Memory B cell (primary cell): ENCODE data around the gene ZBTB16.

Experiments used
- ATAC-seq: fragments of 150-1000 bp; cut with Tn5 transposase; 2 replicates; pipeline ENCODE4 v1.10.0; 2021; ENCODE audit warnings: low read depth, mild to moderate bottlenecking, moderate library complexity
- DNase-seq, 2 donors: peaks; one replicate each; pipeline ENCODE4 v3.0.0; 2022; ENCODE audit warnings: low spot score in 2 of 2
- H3K27ac Mint-ChIP-seq: one replicate; pipeline ENCODE4 v1.8.0; 2022; ENCODE audit warnings: mild to moderate bottlenecking, moderate library complexity, mixed read lengths
- H3K27me3 Mint-ChIP-seq: one replicate; pipeline ENCODE4 v1.8.0; 2022; ENCODE audit warnings: mixed read lengths
- H3K36me3 Mint-ChIP-seq: one replicate; pipeline ENCODE4 v1.8.0; 2022; ENCODE audit warnings: mild to moderate bottlenecking, mixed read lengths
- H3K4me1 Mint-ChIP-seq: one replicate; pipeline ENCODE4 v1.8.0; 2022; ENCODE audit warnings: mixed read lengths
- H3K4me3 Mint-ChIP-seq: one replicate; pipeline ENCODE4 v1.8.0; 2022; ENCODE audit warnings: mild to moderate bottlenecking, moderate library complexity, mixed read lengths
- H3K9me3 Mint-ChIP-seq: one replicate; pipeline ENCODE4 v1.8.0; 2022; ENCODE audit warnings: mixed read lengths

ZBTB16 gene

DNA sequence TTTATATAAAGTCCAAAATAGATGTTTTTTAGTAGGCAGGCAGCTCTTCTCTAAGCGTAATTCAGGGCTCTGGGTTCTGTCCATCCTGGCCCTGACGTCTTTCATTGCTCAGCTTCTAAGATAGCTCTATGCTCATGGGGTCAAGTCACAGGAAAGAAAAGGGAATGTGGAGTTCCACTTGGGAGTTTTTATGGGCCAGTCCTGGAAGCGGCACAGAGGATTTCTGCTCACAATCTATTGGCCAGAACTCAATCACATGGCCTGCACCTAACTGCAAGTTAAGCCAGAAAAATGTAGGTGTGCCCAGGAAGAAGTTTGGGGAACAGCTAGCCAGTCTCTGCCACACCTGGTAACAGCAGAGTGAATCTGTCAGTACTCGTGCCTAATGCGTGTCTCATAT lies 7.4 kb upstream of the ZBTB16 start:
- Mint-ChIP-seq H3K4me1 (no peaks in the 10 kb centered on the region), H3K27me3 (peaks cover 6% of the 10 kb centered on the region), H3K4me3 (no peak overlapping the region), H3K9me3 (no peaks in the 10 kb centered on the region), H3K36me3 (no peaks in the 10 kb centered on the region), H3K27ac (no peak overlapping the region)
- ATAC-seq (no peak), DNase-seq (no peak)

DNA sequence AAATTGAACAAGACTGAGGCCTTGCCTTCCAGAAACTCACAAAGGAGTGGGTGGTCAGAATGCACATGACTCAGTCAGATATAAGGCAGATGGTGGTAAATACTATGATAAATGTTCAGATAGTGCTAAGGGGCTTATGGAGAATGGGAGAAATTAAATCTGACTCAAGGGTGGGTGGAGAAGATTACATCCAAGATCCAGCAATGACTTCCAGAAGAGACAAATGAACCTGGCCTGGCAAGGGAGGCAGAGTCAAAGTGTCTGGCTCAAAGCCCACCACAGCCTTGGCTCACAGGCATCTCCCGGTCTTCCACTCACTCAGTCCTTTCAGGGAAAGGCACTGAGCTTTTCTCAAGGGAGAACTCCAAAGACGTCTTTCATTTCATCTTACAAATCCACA lies 6.1 kb upstream of the ZBTB16 start:
- Mint-ChIP-seq H3K4me1 (no peaks in the 10 kb centered on the region), H3K36me3 (no peaks in the 10 kb centered on the region), H3K9me3 (no peaks in the 10 kb centered on the region), H3K27ac (no peak overlapping the region), H3K27me3 (peaks cover 9% of the 10 kb centered on the region), H3K4me3 (no peak overlapping the region)
- no peak for DNase-seq
- ATAC-seq = no peak

DNA sequence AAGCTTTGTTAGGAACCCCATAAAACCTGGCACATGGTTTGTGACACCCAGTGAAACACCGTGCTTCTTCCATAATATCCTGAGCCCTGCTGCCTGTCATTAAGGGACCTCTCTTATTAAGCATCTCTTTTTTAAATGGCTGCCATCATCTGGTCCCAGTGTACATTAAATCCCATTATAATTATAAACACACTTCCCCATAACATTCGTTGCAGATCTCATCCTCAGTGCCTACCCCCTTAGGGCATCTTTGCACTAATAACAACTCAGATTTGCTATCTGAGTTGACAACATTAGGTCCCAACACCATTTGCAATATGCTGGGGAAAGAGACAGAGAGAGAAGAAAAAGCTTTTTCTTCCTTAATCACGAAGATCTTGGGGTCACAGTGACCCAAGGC lies 4.7 kb upstream of the ZBTB16 start:
- Mint-ChIP-seq H3K36me3 (no peaks in the 10 kb centered on the region), H3K4me1 (peaks cover 6% of the 10 kb centered on the region), H3K27ac (no peak overlapping the region), H3K9me3 (no peaks in the 10 kb centered on the region), H3K27me3 (peaks cover 14% of the 10 kb centered on the region), H3K4me3 (no peak overlapping the region)
- DNase-seq (no peak), ATAC-seq (no peak)

DNA sequence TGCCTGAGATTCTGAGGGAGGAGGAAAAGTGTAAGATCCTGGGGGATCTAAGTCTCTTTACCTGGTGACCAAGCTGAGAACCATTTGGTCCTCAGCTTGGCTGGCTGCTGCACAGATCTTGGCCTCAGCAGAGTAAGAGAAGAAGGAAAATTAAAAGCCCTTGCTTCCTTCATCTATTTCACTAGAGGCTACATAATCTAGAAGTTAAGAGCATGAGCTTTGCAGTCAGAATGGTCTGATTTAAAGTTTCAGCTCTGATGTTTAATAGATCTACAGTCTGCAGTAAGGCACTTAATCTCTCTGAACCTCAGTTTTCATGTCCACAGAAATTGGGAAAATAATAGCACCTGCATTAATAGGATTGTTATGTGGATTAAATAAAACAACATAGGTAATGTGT lies 3.1 kb upstream of the ZBTB16 start:
- Mint-ChIP-seq H3K27me3 (peaks cover 16% of the 10 kb centered on the region), H3K27ac (no peak overlapping the region), H3K4me3 (no peak overlapping the region), H3K36me3 (no peaks in the 10 kb centered on the region), H3K4me1 (peaks cover 9% of the 10 kb centered on the region), H3K9me3 (no peaks in the 10 kb centered on the region)
- ATAC-seq (no peak), DNase-seq (no peak)

DNA sequence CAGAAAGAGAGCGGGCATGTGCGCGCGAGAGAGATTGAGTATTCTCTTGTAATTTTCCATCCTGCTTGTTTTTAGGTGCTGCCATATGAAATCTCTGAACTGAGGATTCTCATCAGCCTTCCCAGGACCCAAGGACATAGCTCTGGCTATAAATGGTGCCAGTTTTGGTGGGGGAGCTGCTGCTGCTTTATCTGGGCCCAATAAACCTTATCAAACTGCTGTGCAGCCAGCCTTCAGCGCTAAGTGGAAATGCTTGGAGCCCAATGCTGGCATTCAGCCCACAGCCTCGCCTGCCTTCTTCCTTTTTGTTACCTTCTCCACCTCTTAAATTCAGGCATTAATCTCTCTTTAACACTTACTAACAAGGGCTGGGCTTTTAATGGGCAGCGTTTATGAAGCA lies 2.4 kb upstream of the ZBTB16 start:
- Mint-ChIP-seq H3K9me3 (no peaks in the 10 kb centered on the region), H3K4me3 (no peak overlapping the region), H3K27ac (no peak overlapping the region), H3K27me3 (peaks cover 15% of the 10 kb centered on the region), H3K4me1 (peaks cover 9% of the 10 kb centered on the region), H3K36me3 (no peaks in the 10 kb centered on the region)
- no peak for ATAC-seq
- no peak for DNase-seq

DNA sequence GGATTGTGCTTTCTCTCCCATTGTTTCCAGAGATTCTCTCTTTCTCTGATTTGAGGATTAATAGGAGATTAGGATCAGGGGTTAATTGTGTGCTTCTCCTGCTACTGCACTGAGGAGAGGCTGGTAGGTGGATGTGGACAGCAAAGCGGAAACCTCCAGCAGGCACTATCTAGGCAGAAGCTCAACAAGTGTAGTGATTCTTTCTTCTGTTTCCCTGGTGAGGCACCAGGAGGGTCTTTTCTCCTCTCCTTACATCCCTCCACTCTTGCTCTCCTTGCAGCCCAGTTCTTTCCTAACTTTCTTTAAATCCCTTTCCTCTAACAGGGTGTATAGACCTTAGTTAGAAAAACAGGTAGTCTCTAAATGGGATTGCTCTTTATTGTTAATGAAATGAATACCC lies 1.9 kb upstream of the ZBTB16 start:
- no peaks in the 10 kb centered on the region for H3K9me3 Mint-ChIP-seq
- no peak overlapping the region for H3K4me3 Mint-ChIP-seq
- peaks cover 14% of the 10 kb centered on the region for H3K27me3 Mint-ChIP-seq
- no peak overlapping the region for H3K27ac Mint-ChIP-seq
- no peak for ATAC-seq
- H3K36me3 Mint-ChIP-seq = no peaks in the 10 kb centered on the region
- DNase-seq = no peak
- H3K4me1 Mint-ChIP-seq = peaks cover 9% of the 10 kb centered on the region

DNA sequence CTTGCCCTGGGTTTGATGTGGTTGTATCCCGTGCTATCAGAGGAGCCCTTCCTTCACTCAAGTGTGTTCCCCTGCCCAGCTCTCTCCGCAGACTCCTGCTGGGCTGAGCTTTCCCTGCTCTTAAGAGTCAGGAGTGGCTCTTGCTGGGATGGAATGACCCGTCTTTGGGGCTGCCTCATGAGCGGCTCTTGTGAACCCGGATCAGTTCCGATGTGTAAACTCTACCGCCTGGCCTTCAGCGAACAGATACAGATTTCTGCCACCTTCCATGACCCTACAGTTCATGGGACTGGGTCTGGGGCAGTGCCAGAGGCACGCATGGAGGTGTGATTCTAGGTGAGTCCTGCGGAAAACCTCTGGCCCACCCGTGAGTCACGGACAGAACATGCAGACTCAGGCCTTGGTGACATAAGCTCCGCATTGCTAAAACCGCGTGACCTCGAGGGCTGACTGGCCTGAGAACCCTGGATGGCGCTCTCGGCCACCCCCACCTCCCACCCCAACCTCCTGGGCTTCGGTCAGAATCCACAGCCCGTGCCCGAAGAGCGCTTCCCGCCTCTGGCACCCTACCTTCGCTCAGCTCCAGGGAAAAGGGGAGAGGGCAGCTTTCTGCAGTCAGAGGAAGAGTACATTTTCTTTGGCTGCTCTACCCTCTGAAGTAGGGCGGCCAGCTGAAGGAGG lies 1.3 kb upstream of the ZBTB16 start:
- Mint-ChIP-seq H3K4me3 (no peak overlapping the region), H3K27ac (no peak overlapping the region), H3K36me3 (no peaks in the 10 kb centered on the region), H3K9me3 (no peaks in the 10 kb centered on the region), H3K4me1 (peaks cover 9% of the 10 kb centered on the region), H3K27me3 (peaks cover 14% of the 10 kb centered on the region)
- DNase-seq (no peak), ATAC-seq (no peak)

DNA sequence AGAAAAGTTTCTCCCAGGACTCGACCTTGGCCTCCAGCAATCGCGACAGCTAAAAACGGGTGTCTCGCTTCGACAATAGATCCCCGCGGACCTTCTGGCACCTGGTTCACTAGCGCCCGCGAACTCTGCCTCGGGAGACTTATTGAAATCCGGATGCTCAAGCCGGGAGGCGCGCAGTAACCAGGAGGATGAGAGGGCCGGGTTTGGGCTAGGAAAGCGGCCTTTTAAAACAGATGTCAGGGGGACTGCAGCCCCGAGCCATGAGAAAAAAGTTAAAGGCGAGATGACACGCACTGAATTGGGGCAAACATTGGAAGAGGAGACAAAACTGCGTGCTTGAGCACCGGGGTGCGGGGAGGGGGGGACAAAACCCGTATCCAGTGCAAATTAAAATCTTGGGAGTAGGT lies 637 bp upstream of the ZBTB16 start:
- no peak overlapping the region for H3K27ac Mint-ChIP-seq
- H3K27me3 Mint-ChIP-seq = peaks cover 14% of the 10 kb centered on the region
- peaks cover 9% of the 10 kb centered on the region for H3K4me1 Mint-ChIP-seq
- ATAC-seq (no peak), DNase-seq (no peak)
- H3K4me3 Mint-ChIP-seq = peak overlapping the region; percentile 85
- no peaks in the 10 kb centered on the region for H3K9me3 Mint-ChIP-seq
- H3K36me3 Mint-ChIP-seq = no peaks in the 10 kb centered on the region

DNA sequence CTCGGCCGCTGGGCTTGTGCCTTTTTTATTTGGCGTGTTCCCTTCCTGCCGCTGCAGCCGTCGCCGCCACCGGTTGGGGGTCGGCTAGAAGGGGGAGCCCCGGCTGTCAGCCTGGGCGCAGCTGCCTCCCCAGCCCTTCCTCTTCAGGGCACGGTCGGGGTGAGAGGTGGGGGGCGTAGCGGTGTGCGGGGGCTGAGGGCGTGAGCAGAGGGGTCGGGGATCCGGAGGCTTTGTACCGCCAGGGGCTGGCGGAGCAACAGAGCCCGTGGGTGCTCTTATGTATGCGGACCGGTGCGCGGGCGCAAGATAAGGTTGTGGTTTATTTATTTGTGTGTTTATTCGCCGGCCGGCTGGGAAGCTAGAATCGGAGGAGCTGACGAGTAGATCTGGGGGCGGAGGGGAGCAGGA lies 477 bp downstream of the ZBTB16 start:
- DNase-seq (no peak), ATAC-seq (peak; percentile 30)
- peaks cover 12% of the 10 kb centered on the region for H3K27me3 Mint-ChIP-seq
- peak overlapping the region; percentile 88 for H3K4me3 Mint-ChIP-seq
- peaks cover 9% of the 10 kb centered on the region for H3K4me1 Mint-ChIP-seq
- H3K27ac Mint-ChIP-seq = no peak overlapping the region
- H3K36me3 Mint-ChIP-seq = no peaks in the 10 kb centered on the region
- no peaks in the 10 kb centered on the region for H3K9me3 Mint-ChIP-seq

DNA sequence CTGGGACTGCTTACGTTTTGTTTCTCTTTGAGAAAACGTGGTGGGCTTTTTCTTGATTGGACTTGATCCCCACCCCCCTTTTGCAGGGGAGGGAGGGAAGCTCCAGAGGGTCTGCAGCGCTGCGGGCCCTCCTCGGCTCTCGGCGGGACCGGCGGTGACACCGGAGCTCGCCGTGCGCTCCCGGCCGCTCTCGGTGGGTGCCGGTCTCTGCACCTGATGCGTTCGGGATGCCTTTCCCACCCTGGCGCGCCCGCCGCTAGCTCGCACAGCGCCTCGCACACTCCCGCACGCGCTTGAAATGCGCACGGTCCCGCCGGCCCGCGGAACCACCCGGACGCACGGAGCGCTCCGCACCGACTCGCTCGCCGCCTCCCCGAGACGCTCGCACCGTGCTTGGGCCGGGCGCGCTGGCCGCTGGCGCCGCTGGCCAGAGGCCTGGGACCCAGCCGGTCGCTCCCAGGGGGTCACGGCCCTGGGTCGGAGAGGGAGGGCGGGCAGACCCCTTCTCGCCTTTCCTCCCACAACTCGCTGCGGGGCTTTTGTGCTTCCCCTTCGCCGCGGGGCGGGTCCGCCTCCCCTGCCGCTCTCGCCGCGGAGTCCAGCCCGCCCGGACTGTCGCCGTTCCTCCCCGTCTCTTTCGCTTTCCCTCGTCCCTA lies 1.0 kb downstream of the ZBTB16 start:
- H3K4me1 Mint-ChIP-seq = peaks cover 9% of the 10 kb centered on the region
- H3K4me3 Mint-ChIP-seq = peak overlapping the region; percentile 88
- no peak overlapping the region for H3K27ac Mint-ChIP-seq
- peak; percentile 48 for ATAC-seq
- no peaks in the 10 kb centered on the region for H3K9me3 Mint-ChIP-seq
- peaks cover 12% of the 10 kb centered on the region for H3K27me3 Mint-ChIP-seq
- no peaks in the 10 kb centered on the region for H3K36me3 Mint-ChIP-seq
- DNase-seq = no peak

DNA sequence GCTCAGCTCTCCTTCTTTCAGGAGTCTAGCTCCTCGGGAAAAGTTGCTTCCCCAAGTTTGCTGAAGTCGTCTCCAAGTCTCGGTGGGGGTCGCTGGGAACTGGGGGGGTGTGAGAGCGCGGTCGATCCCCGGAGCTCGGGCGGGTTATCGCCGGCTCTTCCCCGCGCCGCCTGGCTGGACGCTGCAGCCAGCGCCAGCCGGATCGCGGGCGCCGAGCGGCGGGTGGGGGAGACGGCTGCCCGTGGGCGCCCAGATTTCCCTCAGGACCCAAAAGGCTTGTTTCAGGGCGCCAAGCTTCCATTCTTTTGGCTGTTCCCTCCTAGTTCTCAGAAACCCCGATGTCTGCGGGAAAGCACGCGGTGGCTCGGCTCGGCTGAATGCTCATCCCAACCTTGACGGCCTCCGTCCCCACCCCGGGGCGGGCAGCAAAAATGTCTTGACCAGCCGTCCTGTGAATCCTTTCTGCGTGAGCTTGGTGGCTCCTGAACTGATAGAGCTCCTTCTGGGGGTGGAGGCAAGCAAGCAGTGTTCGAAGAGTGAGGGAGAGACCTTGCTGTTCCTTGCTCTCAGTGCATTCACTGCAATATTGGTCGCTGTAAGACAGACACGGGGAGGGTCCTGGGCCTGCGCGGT lies 1.7 kb downstream of the ZBTB16 start:
- peak overlapping the region; percentile 82 for H3K4me3 Mint-ChIP-seq
- peaks cover 10% of the 10 kb centered on the region for H3K27me3 Mint-ChIP-seq
- H3K36me3 Mint-ChIP-seq = no peaks in the 10 kb centered on the region
- H3K9me3 Mint-ChIP-seq = no peaks in the 10 kb centered on the region
- no peak overlapping the region for H3K27ac Mint-ChIP-seq
- ATAC-seq = no peak
- no peak for DNase-seq
- H3K4me1 Mint-ChIP-seq = peaks cover 9% of the 10 kb centered on the region

DNA sequence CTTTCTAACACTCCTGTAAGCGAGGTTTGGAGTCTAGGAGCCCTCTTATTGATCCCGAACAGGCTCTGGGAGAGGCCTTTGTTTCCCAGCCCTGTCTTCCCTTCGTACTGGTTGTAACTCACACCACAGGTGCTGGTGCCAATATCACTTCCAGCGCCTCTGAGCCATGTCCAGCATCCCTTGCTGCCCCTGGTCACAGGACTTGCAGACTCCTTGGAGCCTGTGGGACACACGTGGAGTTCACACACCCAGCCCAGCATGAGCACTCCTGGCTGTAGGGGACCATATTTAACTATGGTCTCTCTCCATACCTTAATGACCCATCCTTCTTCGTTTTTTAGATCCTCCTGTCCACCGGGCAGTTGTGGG lies 2.2 kb downstream of the ZBTB16 start:
- Mint-ChIP-seq H3K27me3 (peaks cover 10% of the 10 kb centered on the region), H3K27ac (no peak overlapping the region), H3K9me3 (no peaks in the 10 kb centered on the region), H3K36me3 (no peaks in the 10 kb centered on the region), H3K4me1 (peaks cover 9% of the 10 kb centered on the region), H3K4me3 (peak overlapping the region; percentile 80)
- DNase-seq (no peak), ATAC-seq (no peak)

DNA sequence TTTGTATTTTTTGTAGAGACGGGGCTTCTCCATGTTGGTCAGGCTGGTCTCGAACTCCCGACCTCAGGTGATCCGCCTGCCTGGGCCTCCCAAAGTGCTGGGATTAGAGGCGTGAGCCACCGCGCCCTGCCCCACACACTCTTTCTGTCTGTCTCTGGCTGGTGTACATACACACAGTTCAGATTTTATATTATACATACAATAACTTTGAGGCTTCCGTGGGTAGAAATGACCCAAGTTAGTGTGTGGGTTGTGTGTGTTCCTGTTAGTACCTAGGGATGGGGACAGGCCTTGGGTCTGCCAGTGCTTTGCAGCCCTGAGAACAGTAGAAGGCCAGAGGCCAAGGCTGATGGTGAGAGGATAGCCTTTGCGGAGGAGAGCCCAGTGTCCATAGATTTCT lies 2.8 kb downstream of the ZBTB16 start:
- Mint-ChIP-seq H3K27me3 (peaks cover 12% of the 10 kb centered on the region), H3K4me3 (peak overlapping the region; percentile 8), H3K4me1 (peaks cover 9% of the 10 kb centered on the region), H3K36me3 (no peaks in the 10 kb centered on the region), H3K9me3 (no peaks in the 10 kb centered on the region), H3K27ac (no peak overlapping the region)
- ATAC-seq = no peak
- no peak for DNase-seq

DNA sequence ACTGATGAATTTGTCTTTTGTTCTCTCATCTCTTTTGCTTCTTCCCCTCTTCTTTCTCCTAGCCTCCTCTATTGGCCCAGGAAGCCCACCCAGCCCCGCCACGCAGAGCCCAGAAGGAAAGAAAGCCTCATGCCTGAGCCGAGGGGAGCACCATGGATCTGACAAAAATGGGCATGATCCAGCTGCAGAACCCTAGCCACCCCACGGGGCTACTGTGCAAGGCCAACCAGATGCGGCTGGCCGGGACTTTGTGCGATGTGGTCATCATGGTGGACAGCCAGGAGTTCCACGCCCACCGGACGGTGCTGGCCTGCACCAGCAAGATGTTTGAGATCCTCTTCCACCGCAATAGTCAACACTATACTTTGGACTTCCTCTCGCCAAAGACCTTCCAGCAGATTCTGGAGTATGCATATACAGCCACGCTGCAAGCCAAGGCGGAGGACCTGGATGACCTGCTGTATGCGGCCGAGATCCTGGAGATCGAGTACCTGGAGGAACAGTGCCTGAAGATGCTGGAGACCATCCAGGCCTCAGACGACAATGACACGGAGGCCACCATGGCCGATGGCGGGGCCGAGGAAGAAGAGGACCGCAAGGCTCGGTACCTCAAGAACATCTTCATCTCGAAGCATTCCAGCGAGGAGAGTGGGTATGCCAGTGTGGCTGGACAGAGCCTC lies 3.8 kb downstream of the ZBTB16 start:
- H3K4me1 Mint-ChIP-seq = peaks cover 9% of the 10 kb centered on the region
- ATAC-seq (no peak), DNase-seq (no peak)
- H3K27ac Mint-ChIP-seq = no peak overlapping the region
- peaks cover 11% of the 10 kb centered on the region for H3K27me3 Mint-ChIP-seq
- H3K4me3 Mint-ChIP-seq = no peak overlapping the region
- H3K36me3 Mint-ChIP-seq = no peaks in the 10 kb centered on the region
- no peaks in the 10 kb centered on the region for H3K9me3 Mint-ChIP-seq
